ENCODE results near the gene ARRB1.

Gene ARRB1

DNA sequence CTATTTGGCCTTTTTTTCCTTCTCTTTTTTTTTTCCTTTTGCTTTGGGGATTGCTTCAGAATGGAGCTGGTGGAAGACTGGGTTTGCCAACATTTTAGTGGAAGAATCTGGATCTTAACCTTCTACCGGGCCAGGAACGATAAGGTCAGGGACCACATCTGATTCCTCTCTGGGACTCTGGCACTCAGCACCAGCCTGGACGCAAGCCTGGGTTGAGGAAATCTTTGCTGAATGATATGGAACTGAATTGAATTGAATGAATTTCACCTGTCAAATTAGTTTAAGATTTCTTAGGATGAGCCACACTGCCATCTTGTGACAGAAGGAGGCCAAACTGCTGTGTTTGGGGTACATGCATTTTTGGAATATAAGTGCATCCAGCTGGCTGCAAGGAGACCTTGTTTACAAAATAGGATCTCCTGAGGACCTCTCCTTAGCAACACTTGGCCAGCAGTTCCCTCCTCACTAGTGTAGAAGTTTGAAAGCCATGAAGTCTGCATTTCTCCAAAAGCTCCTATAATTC lies 80.5 kb downstream of the ARRB1 start:
- DNase-seq (ENCODE audit: low read depth), result peak; percentile 31
- TF ChIP-seq, protein P1, sequence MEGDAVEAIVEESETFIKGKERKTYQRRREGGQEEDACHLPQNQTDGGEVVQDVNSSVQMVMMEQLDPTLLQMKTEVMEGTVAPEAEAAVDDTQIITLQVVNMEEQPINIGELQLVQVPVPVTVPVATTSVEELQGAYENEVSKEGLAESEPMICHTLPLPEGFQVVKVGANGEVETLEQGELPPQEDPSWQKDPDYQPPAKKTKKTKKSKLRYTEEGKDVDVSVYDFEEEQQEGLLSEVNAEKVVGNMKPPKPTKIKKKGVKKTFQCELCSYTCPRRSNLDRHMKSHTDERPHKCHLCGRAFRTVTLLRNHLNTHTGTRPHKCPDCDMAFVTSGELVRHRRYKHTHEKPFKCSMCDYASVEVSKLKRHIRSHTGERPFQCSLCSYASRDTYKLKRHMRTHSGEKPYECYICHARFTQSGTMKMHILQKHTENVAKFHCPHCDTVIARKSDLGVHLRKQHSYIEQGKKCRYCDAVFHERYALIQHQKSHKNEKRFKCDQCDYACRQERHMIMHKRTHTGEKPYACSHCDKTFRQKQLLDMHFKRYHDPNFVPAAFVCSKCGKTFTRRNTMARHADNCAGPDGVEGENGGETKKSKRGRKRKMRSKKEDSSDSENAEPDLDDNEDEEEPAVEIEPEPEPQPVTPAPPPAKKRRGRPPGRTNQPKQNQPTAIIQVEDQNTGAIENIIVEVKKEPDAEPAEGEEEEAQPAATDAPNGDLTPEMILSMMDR (conservative IDR thresholded peaks at IDR 0.05; ENCODE audit: control insufficient read depth, insufficient read depth, low read depth, low read length), result peak; percentile 45
- H3K4me3 ChIP-seq (ENCODE audit: control insufficient read depth, low read depth, low read length), result no peak overlapping the region

- no peak for DNase-seq (ENCODE audit: low read depth)
- no peak overlapping the region for H3K4me3 ChIP-seq (ENCODE audit: control insufficient read depth, low read depth, low read length)
- TF ChIP-seq, protein P1 (conservative IDR thresholded peaks at IDR 0.05; ENCODE audit: control insufficient read depth, insufficient read depth, low read depth, low read length), result no peak
These were observed 81.6 kb downstream of the ARRB1 start for GRCh38 chr11:75269896-75270295.

DNA sequence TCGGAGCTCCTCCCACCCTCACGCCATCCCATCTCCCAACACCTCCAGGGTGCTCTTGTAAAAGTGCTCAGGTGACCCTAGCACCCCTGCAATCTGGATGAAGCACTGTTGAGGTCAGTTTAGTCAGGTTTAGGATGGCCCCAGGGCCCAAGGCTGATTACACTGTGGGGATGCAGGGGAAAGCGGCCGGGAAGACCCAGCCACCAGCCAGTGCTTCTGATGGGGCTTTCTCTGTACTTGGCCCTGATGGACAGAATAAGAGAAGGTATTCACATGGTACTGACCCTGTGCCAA lies 82.1 kb downstream of the ARRB1 start:
- H3K4me3 ChIP-seq (ENCODE audit: control insufficient read depth, low read depth, low read length), result no peak overlapping the region
- TF ChIP-seq, protein P1 (conservative IDR thresholded peaks at IDR 0.05; ENCODE audit: control insufficient read depth, insufficient read depth, low read depth, low read length), result no peak
- no peak for DNase-seq (ENCODE audit: low read depth)

GRCh38 chr11:75268626-75269366 lies 82.7 kb downstream of the ARRB1 start:
- TF ChIP-seq, protein P1 (conservative IDR thresholded peaks at IDR 0.05; ENCODE audit: control insufficient read depth, insufficient read depth, low read depth, low read length), result no peak

GRCh38 chr11:75267171-75267970 lies 84.1 kb downstream of the ARRB1 start:
- DNase-seq (ENCODE audit: low read depth), result no peak

More at GRCh38 chr11:75268626-75269366, 82.7 kb downstream of the ARRB1 start:
- H3K4me3 ChIP-seq (ENCODE audit: control insufficient read depth, low read depth, low read length), result no peak overlapping the region
- no peak for DNase-seq (ENCODE audit: low read depth)

GRCh38 chr11:75265851-75266531 lies 85.5 kb downstream of the ARRB1 start:
- TF ChIP-seq, protein P1 (conservative IDR thresholded peaks at IDR 0.05; ENCODE audit: control insufficient read depth, insufficient read depth, low read depth, low read length), result no peak
- DNase-seq (ENCODE audit: low read depth), result peak; percentile 59
- H3K4me3 ChIP-seq (ENCODE audit: control insufficient read depth, low read depth, low read length), result no peak overlapping the region

More at GRCh38 chr11:75267171-75267970, 84.1 kb downstream of the ARRB1 start:
- no peak overlapping the region for H3K4me3 ChIP-seq (ENCODE audit: control insufficient read depth, low read depth, low read length)
- TF ChIP-seq, protein P1 (conservative IDR thresholded peaks at IDR 0.05; ENCODE audit: control insufficient read depth, insufficient read depth, low read depth, low read length), result no peak

Data from fibroblast of mammary gland (primary cell).